ENCODE results near the gene PSMD13.

- TF ChIP-seq CTCF (IDR thresholded peaks at IDR 0.05) (no peak), POLR2A (IDR thresholded peaks at IDR 0.05) (no peak)
Measured at GRCh38 chr11:227824-228379, 8.9 kb upstream of the PSMD13 start.
